ENCODE results near the gene LRCH4. TPM values are rescaled to one million over a fixed set of nuclear protein-coding genes. Genes with fewer than 3 reads are reported as not detected.

The LRCH4 gene
- total and polyA plus RNA-seq, 2 of the 13 experiments (the other 11 are each of a cell fraction or from before 2014, with no cell fraction given), result 7.0 to 9.3 TPM

DNA sequence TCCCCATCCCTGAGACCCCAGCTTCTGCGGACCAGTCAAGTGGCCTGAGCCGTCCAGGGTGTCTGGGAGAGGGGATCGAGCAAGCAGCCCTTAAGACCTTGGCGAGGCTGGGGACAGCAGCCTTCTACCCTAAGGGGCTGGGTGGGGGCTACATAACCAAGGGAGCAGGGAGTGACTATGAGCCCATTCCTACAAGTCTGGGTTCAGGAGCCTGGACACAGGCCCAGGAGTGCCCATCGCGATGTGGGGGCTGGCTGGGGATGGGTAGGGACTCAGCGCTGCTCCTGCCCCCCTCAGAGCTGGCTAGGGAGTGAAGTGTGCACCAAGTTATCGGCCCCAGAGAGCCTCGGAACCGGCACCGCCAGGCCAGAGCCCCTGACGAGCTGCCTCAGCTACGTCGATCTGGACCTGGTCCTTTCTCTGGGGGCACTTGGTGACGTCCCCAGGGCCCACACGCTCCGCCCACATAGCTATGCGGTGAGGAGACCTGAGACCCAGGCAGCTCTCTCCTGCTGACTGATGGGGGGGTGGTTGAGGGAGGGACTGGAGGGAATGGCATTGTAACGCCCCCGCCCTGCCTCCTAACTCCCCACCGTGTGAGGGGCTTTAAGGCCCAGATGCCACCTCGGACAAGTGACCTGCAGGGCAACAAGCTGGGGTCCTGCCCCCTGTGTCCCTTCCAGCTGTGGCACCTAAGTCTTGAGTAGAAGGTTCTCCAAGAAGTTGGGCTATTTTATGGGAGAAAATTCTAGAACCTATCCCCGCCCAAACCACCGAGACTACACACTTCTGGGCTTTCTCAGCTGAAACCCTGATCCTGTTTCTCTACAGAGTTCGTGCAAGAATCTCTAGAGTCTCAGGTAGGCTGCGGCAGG is 14.7 kb downstream of the LRCH4 start (continued):
- TF ChIP-seq ZFP91 (CRISPR knock-in tag; IDR thresholded peaks at IDR 0.05; ENCODE audit: borderline replicate concordance) (peak; percentile 37; the same call in 1 of the 2 replicates), PRDM15 (CRISPR knock-in tag; IDR thresholded peaks at IDR 0.05) (no peak), SMAD1 (CRISPR knock-in tag; IDR thresholded peaks at IDR 0.05; ENCODE audit: borderline replicate concordance, low read depth) (no peak; the same call in 1 of the 2 replicates), HOXD1 (CRISPR knock-in tag; IDR thresholded peaks at IDR 0.05) (0 out of 2 replicates have a peak, but pooled peaks have one; percentile 33), ZMAT3 (CRISPR knock-in tag; conservative IDR thresholded peaks at IDR 0.05) (peak; percentile 41; the same call in 1 of the 2 replicates), ATF1 (CRISPR knock-in tag; IDR thresholded peaks at IDR 0.05) (peak; percentile 39; the same call in 1 of the 2 replicates), MLXIP (CRISPR knock-in tag; IDR thresholded peaks at IDR 0.05; ENCODE audit: borderline replicate concordance) (no peak), ZNF17 (CRISPR knock-in tag; IDR thresholded peaks at IDR 0.05) (no peak), PLSCR1 (CRISPR knock-in tag; IDR thresholded peaks at IDR 0.05; ENCODE audit: borderline replicate concordance) (peak; percentile 46; the same call in 1 of the 2 replicates), ZNF850 (CRISPR knock-in tag; conservative IDR thresholded peaks at IDR 0.05) (no peak), ZBTB38 (CRISPR knock-in tag; IDR thresholded peaks at IDR 0.05) (no peak), RFXANK (CRISPR knock-in tag; IDR thresholded peaks at IDR 0.05) (no peak)
- TF ChIP-seq, protein P1, sequence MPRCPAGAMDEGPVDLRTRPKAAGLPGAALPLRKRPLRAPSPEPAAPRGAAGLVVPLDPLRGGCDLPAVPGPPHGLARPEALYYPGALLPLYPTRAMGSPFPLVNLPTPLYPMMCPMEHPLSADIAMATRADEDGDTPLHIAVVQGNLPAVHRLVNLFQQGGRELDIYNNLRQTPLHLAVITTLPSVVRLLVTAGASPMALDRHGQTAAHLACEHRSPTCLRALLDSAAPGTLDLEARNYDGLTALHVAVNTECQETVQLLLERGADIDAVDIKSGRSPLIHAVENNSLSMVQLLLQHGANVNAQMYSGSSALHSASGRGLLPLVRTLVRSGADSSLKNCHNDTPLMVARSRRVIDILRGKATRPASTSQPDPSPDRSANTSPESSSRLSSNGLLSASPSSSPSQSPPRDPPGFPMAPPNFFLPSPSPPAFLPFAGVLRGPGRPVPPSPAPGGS (CRISPR knock-in tag; IDR thresholded peaks at IDR 0.05), result peak; percentile 79; the same call in 1 of the 2 replicates
- TF ChIP-seq, protein P2, sequence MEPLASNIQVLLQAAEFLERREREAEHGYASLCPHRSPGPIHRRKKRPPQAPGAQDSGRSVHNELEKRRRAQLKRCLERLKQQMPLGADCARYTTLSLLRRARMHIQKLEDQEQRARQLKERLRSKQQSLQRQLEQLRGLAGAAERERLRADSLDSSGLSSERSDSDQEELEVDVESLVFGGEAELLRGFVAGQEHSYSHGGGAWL (CRISPR knock-in tag; IDR thresholded peaks at IDR 0.05), result no peak

Measured in HepG2 (cell line).